IPS-11a (cell line): ENCODE data around the gene PGA3.
"Not testable (repeated sequence)": the region's sequence is repeated elsewhere in the genome, so short reads cannot be mapped to it uniquely, and the experiment has no call there.

Experiments
- H3K4me3 ChIP-seq: one replicate; pipeline ENCODE4 v1.5.1; 2013; ENCODE audit warnings: low read depth, low read length, control low read depth

Gene PGA3

DNA sequence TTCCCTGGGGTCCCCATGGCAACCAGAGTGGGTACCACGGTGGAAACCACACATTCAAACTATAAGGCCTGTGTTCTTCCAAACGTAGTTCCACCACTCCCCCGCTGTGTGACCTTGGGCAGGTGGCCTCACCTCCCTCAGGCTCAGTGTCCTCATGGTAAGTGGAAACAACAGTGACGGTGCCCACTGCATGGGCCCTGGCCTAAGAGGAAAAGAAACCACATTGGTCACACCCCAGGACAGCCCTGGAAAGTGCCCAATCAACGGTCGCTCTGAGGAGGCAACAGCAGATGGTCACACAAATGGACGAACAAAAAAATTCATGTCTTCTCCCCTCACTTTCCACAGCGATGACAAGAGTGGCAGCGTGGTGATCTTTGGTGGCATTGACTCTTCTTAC is 44.8 kb downstream of the PGA3 start:
- H3K4me3 ChIP-seq, result not testable (repeated sequence)

GRCh38 chr11:61249201-61249600 is 45.9 kb downstream of the PGA3 start:
- not testable (repeated sequence) for H3K4me3 ChIP-seq

GRCh38 chr11:61250796-61251765 is 47.8 kb downstream of the PGA3 start:
- not testable (repeated sequence) for H3K4me3 ChIP-seq

GRCh38 chr11:61252332-61252731 is 49.0 kb downstream of the PGA3 start:
- H3K4me3 ChIP-seq, result not testable (repeated sequence)

GRCh38 chr11:61254403-61255025 is 51.2 kb downstream of the PGA3 start:
- no peak overlapping the region for H3K4me3 ChIP-seq

GRCh38 chr11:61256710-61257482 is 53.6 kb downstream of the PGA3 start:
- no peak overlapping the region for H3K4me3 ChIP-seq

DNA sequence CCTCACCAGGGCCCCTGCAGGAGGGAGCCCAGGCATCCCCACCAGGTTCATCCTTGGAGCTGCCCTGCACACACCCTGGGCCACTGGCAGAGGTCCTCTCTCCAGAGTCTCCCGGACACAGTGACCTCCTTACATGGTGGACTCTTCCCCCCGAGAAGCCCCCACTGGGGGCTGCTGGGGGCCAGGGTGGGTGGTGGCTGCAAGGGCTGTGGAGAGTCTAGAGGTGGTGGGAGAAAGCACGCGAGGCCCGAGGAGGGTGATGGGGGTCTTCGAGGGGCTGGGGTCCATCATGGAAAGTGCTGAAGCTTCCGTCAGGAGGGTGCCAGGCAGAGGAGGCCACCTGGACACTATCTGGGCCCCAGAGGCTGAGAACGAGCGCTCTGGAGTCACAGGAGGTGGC is 55.2 kb downstream of the PGA3 start:
- H3K4me3 ChIP-seq, result no peak overlapping the region

DNA sequence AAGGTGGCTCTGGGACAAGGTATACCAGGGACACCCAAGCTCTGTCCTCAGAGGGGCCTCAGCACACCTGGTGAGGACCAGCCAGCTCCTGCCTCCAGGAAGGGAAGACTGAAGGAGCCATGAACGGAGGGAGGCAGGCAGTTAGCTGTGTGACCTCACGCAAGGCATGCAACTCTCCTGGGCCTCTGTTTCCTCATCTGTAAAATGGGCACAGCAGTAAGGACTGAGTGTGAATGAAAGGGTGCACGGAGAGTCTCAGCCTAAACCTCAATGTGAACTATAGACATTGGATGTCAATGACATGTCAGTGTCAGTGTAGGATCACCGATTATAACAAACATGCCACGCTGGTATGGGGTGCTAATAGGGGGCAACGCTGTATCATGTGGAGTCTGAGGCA is 56.0 kb downstream of the PGA3 start:
- H3K4me3 ChIP-seq, result no peak overlapping the region
